GM12873 (cell line): Measurements from ENCODE around the gene TRIO.

Experiments used
- CTCF ChIP-seq: IDR thresholded peaks from 2 replicates; pipeline ENCODE4 v1.5.1; 2012; ENCODE audit warnings: low read depth, mild to moderate bottlenecking, moderate library complexity, low read length, control low read depth; ENCODE audit not compliant: insufficient read depth; ENCODE audit errors: missing control alignments

The TRIO gene

GRCh38 chr5:14516901-14517300 lies 373.8 kb downstream of the TRIO start:
- TF ChIP-seq CTCF, result no peak

GRCh38 chr5:14518638-14519037 lies 375.5 kb downstream of the TRIO start:
- no peak for TF ChIP-seq CTCF

- TF ChIP-seq CTCF, result no peak
These were observed 378.6 kb downstream of the TRIO start for GRCh38 chr5:14521748-14522147.

GRCh38 chr5:14522721-14523120 lies 379.6 kb downstream of the TRIO start:
- no peak for TF ChIP-seq CTCF

GRCh38 chr5:14523243-14524034 lies 380.3 kb downstream of the TRIO start:
- no peak for TF ChIP-seq CTCF

- TF ChIP-seq CTCF, result no peak
These were observed 382.3 kb downstream of the TRIO start for GRCh38 chr5:14525397-14525796.

- no peak for TF ChIP-seq CTCF
These were observed 383.4 kb downstream of the TRIO start for GRCh38 chr5:14526493-14526892.

GRCh38 chr5:14528115-14528514 lies 385.0 kb downstream of the TRIO start:
- no peak for TF ChIP-seq CTCF
